ENCODE data around the gene GSDME. TPM values are rescaled to one million over a fixed set of nuclear protein-coding genes. Genes with fewer than 3 reads are reported as not detected.

Gene GSDME
- polyA plus RNA-seq, 1 of the 3 experiments (the other 2 are of a cell fraction) = 109 TPM

DNA sequence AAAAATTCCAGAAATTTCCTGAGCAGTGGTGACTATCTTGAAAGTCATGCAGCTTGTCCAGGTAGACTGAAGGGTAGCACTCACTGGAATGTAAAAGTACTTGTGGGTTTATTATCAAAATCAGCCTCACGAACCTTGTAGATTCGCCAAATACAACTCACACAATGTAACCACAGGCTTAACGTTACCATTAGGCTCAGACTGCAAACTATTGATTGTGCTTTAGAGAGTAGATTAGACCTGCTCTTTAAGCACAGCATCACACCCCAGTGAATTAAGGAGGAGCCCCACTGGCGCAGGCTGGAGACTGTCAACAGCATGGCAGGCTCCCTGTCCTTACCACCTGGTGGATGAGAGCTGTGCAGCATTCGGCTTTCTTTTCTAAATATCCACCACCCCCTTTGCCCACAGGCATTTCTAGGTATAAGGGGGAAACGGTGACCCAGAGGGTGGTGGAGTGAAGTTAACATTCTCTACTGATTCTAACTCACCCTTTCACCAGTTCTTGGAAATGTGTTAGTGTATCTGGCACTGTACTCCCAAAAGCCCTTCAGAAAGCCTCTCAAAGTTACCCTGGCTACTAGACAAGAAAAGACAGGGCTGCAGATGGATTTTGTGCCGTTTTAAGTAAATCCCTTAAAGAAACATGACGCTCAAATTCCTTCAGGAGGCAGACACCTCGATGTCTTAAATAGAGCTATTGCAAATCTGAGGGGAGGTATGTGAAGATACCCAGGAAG is 56.6 kb downstream of the GSDME start:
- peaks cover 23% of the 10 kb centered on the region for H3F3A ChIP-seq (replicated peaks; ENCODE audit: insufficient read depth)
- peak overlapping the region; percentile 38 to 79; a peak in 3 of 4 replicates for H3K27ac ChIP-seq (ENCODE audit: low read depth in 2 of 2, low read length in 1 of 2)
- no peak overlapping the region for H3K4me3 ChIP-seq (ENCODE audit: low read depth in 2 of 2, low read length in 1 of 2)
- H3K36me3 ChIP-seq (replicated peaks in 1 of 2; ENCODE audit: control insufficient read depth in 1 of 2, insufficient read depth in 2 of 2, low read length in 1 of 2) = peaks cover 17 to 39% of the 10 kb centered on the region in 2 experiments
- no peaks in the 10 kb centered on the region for H4K20me1 ChIP-seq (ENCODE audit: insufficient read depth)
- no peak overlapping the region for H2AFZ ChIP-seq (ENCODE audit: low read depth)
- CTCF ChIA-PET = interaction anchor here (1.0 to 4.0 kb wide), 4 partner anchors 11 to 124 kb away, joined by 3 to 14 read pairs (median 6); no protein-coding TSS in a partner anchor
- POLR2A ChIA-PET = no interaction called here
- DNase-seq = no peak
- no peaks in the 10 kb centered on the region for H3K79me2 ChIP-seq (ENCODE audit: insufficient read depth)
- H3K27me3 ChIP-seq (ENCODE audit: insufficient read depth) = no peaks in the 10 kb centered on the region
- H3K9me2 ChIP-seq = no peaks in the 10 kb centered on the region
- no peak overlapping the region for H3K9ac ChIP-seq
- TF ChIP-seq EZH2phosphoT487 (IDR thresholded peaks at IDR 0.05; ENCODE audit: borderline replicate concordance, low read depth) (no peak), CHD2 (IDR thresholded peaks at IDR 0.05; ENCODE audit: low read length, partially characterized antibody) (no peak), TCF12 (IDR thresholded peaks at IDR 0.05) (peak; percentile 27; the same call in 1 of the 2 replicates)
- no peaks in the 10 kb centered on the region for H3K9me3 ChIP-seq
- peak overlapping the region; percentile 55 for H3K4me2 ChIP-seq
- 68% methylated on average over 9 of the region's 9 CpGs for WGBS (ENCODE audit: low lambda C conversion rate)
- peaks cover 30 to 32% of the 10 kb centered on the region in 2 experiments for H3K4me1 ChIP-seq (ENCODE audit: control insufficient read depth in 1 of 2, insufficient read depth in 2 of 2, low read depth in 1 of 2, low read length in 1 of 2)

GRCh38 chr7:24698531-24699266 is 58.6 kb downstream of the GSDME start:
- Histone ChIP-seq H3K9me3 (no peaks in the 10 kb centered on the region), H3K79me2 (ENCODE audit: insufficient read depth) (no peaks in the 10 kb centered on the region), H3F3A (replicated peaks; ENCODE audit: insufficient read depth) (peaks cover 23% of the 10 kb centered on the region), H3K9ac (no peak overlapping the region), H3K9me2 (no peaks in the 10 kb centered on the region), H3K4me1 (ENCODE audit: control insufficient read depth in 1 of 2, insufficient read depth in 2 of 2, low read depth in 1 of 2, low read length in 1 of 2) (peaks cover 30 to 31% of the 10 kb centered on the region in 2 experiments), H3K27ac (ENCODE audit: low read depth in 2 of 2, low read length in 1 of 2) (no peak overlapping the region), H2AFZ (ENCODE audit: low read depth) (no peak overlapping the region), H3K4me3 (ENCODE audit: low read depth in 2 of 2, low read length in 1 of 2) (no peak overlapping the region), H3K36me3 (replicated peaks in 1 of 2; ENCODE audit: control insufficient read depth in 1 of 2, insufficient read depth in 2 of 2, low read length in 1 of 2) (peaks cover 10 to 22% of the 10 kb centered on the region in 2 experiments), H4K20me1 (ENCODE audit: insufficient read depth) (no peaks in the 10 kb centered on the region), H3K27me3 (ENCODE audit: insufficient read depth) (no peaks in the 10 kb centered on the region), H3K4me2 (no peak overlapping the region)
- TF ChIP-seq TCF12 (IDR thresholded peaks at IDR 0.05) (no peak), CHD2 (IDR thresholded peaks at IDR 0.05; ENCODE audit: low read length, partially characterized antibody) (no peak), MAX (IDR thresholded peaks at IDR 0.05; ENCODE audit: low read depth) (no peak), POLR2AphosphoS5 (IDR thresholded peaks at IDR 0.05; ENCODE audit: low read depth, low read length) (no peak), MXI1 (IDR thresholded peaks at IDR 0.05; ENCODE audit: low read depth, low read length) (no peak), ELF1 (IDR thresholded peaks at IDR 0.05) (0 out of 2 replicates have a peak, but pooled peaks have one; percentile 25), FOSL2 (IDR thresholded peaks at IDR 0.05; ENCODE audit: borderline replicate concordance, low read depth) (no peak), RCOR1 (IDR thresholded peaks at IDR 0.05; ENCODE audit: low read length) (no peak)
- no peak for DNase-seq
- ChIA-PET CTCF (interaction anchor here (0.5 to 4.0 kb wide), 4 partner anchors 17 to 1617 kb away, joined by 3 to 14 read pairs (median 5); no protein-coding TSS in a partner anchor), POLR2A (no interaction called here)
- 92% methylated on average over 7 of the region's 7 CpGs for WGBS (ENCODE audit: low lambda C conversion rate)
